ENCODE measurements around the gene BPTF.
"Not testable (repeated sequence)": the region's sequence is repeated elsewhere in the genome, so short reads cannot be mapped to it uniquely, and the experiment has no call there.

Gene BPTF

GRCh38 chr17:67850991-67851631, 25.8 kb downstream of the BPTF start:
- Mint-ChIP-seq H3K36me3 (ENCODE audit: low read depth) (peaks cover 87% of the 10 kb centered on the region), H3K4me1 (no peaks in the 10 kb centered on the region), H3K27ac (no peak overlapping the region), H3K27me3 (ENCODE audit: low read depth, poor library complexity) (no peaks in the 10 kb centered on the region), H3K4me3 (no peak overlapping the region), H3K9me3 (peaks cover 34% of the 10 kb centered on the region)
- TF ChIP-seq, protein P1, sequence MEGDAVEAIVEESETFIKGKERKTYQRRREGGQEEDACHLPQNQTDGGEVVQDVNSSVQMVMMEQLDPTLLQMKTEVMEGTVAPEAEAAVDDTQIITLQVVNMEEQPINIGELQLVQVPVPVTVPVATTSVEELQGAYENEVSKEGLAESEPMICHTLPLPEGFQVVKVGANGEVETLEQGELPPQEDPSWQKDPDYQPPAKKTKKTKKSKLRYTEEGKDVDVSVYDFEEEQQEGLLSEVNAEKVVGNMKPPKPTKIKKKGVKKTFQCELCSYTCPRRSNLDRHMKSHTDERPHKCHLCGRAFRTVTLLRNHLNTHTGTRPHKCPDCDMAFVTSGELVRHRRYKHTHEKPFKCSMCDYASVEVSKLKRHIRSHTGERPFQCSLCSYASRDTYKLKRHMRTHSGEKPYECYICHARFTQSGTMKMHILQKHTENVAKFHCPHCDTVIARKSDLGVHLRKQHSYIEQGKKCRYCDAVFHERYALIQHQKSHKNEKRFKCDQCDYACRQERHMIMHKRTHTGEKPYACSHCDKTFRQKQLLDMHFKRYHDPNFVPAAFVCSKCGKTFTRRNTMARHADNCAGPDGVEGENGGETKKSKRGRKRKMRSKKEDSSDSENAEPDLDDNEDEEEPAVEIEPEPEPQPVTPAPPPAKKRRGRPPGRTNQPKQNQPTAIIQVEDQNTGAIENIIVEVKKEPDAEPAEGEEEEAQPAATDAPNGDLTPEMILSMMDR (IDR thresholded peaks at IDR 0.05) = no peak
- no peak for DNase-seq

GRCh38 chr17:67853703-67854102, 28.4 kb downstream of the BPTF start:
- TF ChIP-seq, protein P1 (IDR thresholded peaks at IDR 0.05) = no peak
- Mint-ChIP-seq H3K4me1 (peaks cover 6% of the 10 kb centered on the region), H3K36me3 (ENCODE audit: low read depth) (peaks cover 92% of the 10 kb centered on the region), H3K9me3 (peaks cover 37% of the 10 kb centered on the region), H3K27ac (no peak overlapping the region), H3K27me3 (ENCODE audit: low read depth, poor library complexity) (no peaks in the 10 kb centered on the region), H3K4me3 (no peak overlapping the region)
- no peak for DNase-seq

DNA sequence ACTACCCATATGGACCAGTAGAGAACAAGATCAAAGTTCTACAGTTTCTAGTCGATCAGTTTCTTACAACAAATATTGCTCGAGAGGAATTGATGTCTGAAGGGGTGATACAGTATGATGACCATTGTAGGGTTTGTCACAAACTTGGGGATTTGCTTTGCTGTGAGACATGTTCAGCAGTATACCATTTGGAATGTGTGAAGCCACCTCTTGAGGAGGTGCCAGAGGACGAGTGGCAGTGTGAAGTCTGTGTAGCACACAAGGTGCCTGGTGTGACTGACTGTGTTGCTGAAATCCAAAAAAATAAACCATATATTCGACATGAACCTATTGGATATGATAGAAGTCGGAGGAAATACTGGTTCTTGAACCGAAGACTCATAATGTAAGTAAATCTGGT, 29.1 kb downstream of the BPTF start:
- Mint-ChIP-seq H3K4me1 (peaks cover 6% of the 10 kb centered on the region), H3K36me3 (ENCODE audit: low read depth) (peaks cover 85% of the 10 kb centered on the region), H3K9me3 (peaks cover 31% of the 10 kb centered on the region), H3K27me3 (ENCODE audit: low read depth, poor library complexity) (no peaks in the 10 kb centered on the region), H3K4me3 (no peak overlapping the region), H3K27ac (no peak overlapping the region)
- DNase-seq = no peak
- TF ChIP-seq, protein P1 (IDR thresholded peaks at IDR 0.05) = no peak

GRCh38 chr17:67855504-67856324, 30.4 kb downstream of the BPTF start:
- Mint-ChIP-seq H3K4me3 (no peak overlapping the region), H3K27me3 (ENCODE audit: low read depth, poor library complexity) (no peaks in the 10 kb centered on the region), H3K9me3 (peaks cover 29% of the 10 kb centered on the region), H3K27ac (no peak overlapping the region), H3K36me3 (ENCODE audit: low read depth) (peaks cover 77% of the 10 kb centered on the region), H3K4me1 (peaks cover 6% of the 10 kb centered on the region)
- TF ChIP-seq, protein P1 (IDR thresholded peaks at IDR 0.05) = no peak
- no peak for DNase-seq

- Mint-ChIP-seq H3K36me3 (ENCODE audit: low read depth) (peaks cover 77% of the 10 kb centered on the region), H3K9me3 (peaks cover 29% of the 10 kb centered on the region)
- H3K27me3 Mint-ChIP-seq (ENCODE audit: low read depth, poor library complexity); H3K4me3 Mint-ChIP-seq; H3K4me1 Mint-ChIP-seq; H3K27ac Mint-ChIP-seq; DNase-seq: not testable (repeated sequence)
Observed at GRCh38 chr17:67856402-67856801, 31.1 kb downstream of the BPTF start.

DNA sequence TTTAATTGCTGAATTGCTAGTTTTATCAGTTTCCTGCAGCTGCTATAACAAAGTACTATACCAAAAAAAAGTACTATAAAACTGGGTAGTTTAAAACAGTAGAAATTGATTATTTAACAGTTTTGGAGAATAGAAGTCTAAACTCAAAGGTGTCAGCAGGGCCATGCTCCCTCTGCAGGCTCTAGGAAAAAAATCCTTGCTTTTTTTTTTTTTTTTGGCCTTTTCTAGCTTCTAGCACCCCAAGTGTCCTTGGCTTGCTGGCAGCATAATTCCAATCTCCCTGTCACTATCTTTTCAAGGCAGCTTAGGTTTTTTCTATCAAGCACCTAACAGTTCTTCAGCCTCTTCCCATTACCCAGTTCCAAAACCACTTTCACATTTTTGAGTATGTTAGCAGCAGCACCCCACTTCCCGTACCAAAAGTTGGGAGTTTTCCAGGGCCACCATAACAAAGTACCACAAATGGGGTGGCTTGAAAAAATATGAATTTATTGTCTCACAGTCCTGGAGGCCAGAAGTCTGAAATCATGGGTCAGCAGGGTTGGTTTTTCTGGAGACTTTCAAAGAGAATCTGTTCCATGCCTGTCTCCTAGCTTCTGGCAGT, 37.4 kb downstream of the BPTF start:
- Mint-ChIP-seq H3K9me3 (no peaks in the 10 kb centered on the region), H3K36me3 (ENCODE audit: low read depth) (peaks cover 50% of the 10 kb centered on the region), H3K4me3 (no peak overlapping the region), H3K27me3 (ENCODE audit: low read depth, poor library complexity) (no peaks in the 10 kb centered on the region), H3K27ac (no peak overlapping the region), H3K4me1 (peaks cover 6% of the 10 kb centered on the region)
- DNase-seq = no peak
- TF ChIP-seq, protein P1 (IDR thresholded peaks at IDR 0.05) = no peak

Measured in nephron progenitor cell (in vitro differentiated cells).